NCI-H187 treated with DMSO at 0.1 percent for 48 hours (cell line): Measurements from ENCODE around the gene CNFN.

Experiments
- DNase-seq: peaks from one replicate; lab custom pipeline; 2025; lab: John Stamatoyannopoulos, UW

Gene CNFN

GRCh38 chr19:42375415-42376176, 14.5 kb downstream of the CNFN start:
- DNase-seq = no peak

DNA sequence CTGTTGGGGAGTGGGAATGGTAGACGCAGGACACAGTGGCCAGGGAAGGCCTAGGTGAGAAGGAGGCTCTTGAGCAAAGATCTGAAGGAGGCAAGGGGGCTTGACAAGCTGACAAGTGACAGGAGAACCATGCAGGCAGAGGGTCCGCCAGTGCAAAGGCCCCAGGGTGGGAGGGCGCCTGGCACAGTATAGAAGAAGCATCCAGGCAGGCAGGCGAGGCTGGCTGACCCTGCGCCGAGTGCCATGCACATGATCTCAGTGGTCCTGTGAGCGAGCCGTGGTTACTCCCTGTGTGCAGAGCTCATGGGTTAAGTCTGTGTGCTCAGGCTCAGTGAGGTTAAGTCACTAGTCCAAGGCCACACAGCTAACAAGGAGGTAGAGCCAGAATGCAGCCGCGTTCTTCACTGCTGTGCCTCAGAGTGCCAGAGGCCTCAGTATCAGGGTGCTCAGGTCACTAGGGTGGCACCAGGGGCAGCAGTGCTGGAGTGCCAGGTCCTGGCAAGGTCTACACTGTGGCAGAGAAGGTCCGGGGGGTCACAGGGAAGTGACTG, 15.2 kb downstream of the CNFN start:
- no peak for DNase-seq

GRCh38 chr19:42370626-42371175, 19.4 kb downstream of the CNFN start:
- DNase-seq = no peak

DNA sequence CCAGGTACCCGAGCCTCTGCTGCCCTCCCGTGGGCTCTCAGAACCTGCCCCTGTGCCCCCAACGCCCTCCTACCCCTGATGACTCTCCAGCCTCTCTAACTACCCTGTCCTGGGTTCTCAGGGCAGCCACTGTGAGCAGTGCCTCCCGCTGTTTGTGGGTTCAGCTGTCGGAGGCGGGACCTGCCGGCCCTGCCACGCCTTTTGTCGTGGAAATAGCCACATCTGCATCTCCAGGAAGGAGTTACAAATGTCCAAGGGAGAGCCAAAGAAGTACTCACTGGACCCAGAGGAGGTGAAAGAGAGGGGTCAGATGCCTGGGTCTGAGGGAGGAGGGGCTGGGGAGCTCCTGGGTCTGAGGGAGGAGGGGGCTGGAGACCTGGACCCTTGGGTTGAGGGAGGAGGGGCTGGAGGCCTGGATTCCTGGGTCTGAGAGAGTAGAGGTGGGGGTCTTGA, 20.0 kb downstream of the CNFN start:
- DNase-seq = no peak

GRCh38 chr19:42369433-42370067, 20.5 kb downstream of the CNFN start:
- no peak for DNase-seq

- no peak for DNase-seq
These were observed 21.3 kb downstream of the CNFN start for GRCh38 chr19:42368765-42369164.

GRCh38 chr19:42368360-42368759, 21.7 kb downstream of the CNFN start:
- no peak for DNase-seq

- no peak for DNase-seq
These were observed 22.2 kb downstream of the CNFN start for GRCh38 chr19:42367929-42368328.

GRCh38 chr19:42366673-42367072, 23.4 kb downstream of the CNFN start:
- DNase-seq = no peak

DNA sequence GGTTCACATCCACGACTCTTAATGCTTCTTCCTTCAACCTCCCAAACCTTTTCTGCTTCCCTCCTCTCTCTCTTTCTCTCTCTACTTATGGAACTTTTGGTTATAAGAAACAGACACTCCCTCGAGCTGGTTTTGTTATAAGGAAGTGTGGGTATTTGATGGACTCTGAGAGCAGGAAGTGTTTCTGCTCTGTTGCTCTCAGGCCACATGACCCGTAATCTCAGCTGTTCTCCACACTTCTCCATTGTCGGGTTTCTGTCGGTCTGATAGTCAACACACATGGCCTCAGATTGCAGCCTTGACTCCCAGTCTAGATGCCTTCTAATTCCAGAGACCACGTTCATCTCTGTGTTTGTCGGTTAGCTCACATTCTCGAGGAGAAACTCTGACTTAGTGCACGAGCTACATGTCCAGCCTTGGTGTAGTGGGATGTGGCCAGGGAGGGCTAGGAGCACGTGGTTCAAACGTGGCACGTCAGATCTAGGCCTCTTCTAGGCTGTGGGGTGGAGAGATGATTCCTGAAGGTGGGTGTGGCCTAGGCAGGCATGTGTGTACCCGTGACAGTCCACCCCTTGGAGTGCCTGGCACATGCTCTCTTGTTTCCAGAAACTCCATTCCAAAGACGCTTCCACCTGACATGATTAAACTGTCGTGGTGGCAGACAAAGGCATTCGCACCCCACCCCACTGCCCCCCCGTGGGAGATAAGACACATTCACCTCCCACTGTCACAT, 26.3 kb downstream of the CNFN start:
- no peak for DNase-seq

- no peak for DNase-seq
These were observed 27.1 kb downstream of the CNFN start for GRCh38 chr19:42362891-42363440.

DNA sequence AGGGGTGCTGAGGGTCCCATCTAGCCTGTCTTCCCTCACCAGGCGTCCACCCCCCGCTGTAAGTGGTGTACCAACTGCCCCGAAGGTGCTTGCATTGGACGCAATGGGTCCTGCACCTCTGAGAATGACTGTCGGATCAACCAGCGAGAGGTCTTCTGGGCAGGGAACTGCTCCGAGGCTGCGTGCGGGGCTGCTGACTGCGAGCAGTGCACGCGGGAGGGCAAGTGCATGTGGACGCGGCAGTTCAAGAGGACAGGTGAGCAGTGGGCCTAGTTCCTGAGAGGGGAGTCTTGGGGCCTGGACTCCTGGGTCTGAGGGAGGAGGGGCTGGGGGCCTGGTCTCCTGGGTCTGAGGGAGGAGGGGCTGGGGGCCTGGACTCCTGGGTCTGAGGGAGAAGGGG, 27.8 kb downstream of the CNFN start:
- no peak for DNase-seq

GRCh38 chr19:42361545-42361910, 28.6 kb downstream of the CNFN start:
- no peak for DNase-seq

GRCh38 chr19:42360787-42361544, 29.1 kb downstream of the CNFN start:
- DNase-seq = no peak

DNA sequence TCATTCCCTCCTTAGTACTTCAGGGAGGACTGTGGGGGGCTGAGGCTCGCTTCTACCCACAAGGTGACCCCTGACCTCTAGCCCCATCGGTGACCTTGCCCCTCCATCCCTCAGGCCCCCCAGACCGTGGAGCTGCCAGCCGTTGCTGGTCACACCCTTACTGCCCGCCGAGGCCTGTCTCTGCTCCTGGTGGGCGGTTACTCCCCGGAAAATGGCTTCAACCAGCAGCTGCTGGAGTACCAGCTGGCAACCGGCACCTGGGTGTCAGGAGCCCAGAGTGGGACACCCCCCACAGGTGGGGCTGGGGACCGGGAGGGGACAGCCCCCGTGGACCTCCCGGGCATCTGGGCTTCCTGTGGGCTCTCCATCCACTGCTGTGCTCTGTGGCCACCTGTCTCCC, 32.8 kb downstream of the CNFN start:
- no peak for DNase-seq

DNA sequence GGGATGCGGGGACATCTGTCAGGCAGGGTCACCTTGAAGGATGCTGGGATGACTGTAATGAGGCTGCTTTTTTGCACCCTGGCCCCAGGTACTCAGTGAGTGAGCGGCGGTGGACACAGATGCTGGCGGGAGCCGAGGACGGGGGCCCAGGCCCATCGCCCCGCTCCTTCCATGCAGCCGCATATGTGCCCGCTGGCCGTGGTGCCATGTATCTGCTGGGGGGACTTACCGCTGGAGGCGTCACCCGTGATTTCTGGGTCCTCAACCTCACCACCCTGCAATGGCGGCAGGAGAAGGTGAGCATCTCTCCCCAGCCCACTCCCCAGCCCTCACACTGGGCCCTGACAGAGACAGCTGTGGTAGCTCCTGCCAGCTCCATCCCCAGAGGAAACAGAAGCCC, 33.4 kb downstream of the CNFN start:
- DNase-seq = no peak

DNA sequence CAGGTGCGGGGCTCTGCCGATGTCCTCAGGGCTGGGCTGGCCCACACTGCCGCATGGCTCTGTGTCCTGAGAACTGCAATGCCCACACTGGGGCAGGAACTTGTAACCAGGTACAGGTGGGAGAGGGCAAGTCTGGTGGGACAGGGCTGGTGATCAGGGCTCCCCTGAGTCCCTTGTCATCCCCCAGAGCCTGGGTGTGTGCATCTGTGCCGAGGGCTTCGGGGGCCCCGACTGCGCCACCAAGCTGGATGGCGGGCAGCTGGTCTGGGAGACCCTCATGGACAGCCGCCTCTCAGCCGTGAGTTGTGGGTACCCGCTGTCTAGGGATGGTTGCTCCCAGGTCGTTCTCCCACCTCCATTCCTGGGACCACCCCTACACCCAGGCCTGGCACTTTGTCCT, 34.2 kb downstream of the CNFN start:
- DNase-seq = no peak

- no peak for DNase-seq
These were observed 36.6 kb downstream of the CNFN start for GRCh38 chr19:42353341-42354015.

- DNase-seq = no peak
These were observed 37.5 kb downstream of the CNFN start for GRCh38 chr19:42352301-42353259.
